Activated gamma-delta T cell treated with anti-CD3 and anti-CD28 coated beads, Interleukin-2, amount 50 U/mL, for 16 hours (primary cell): ENCODE measurements around the gene SLC36A3.
"Not testable (repeated sequence)": the region's sequence is repeated elsewhere in the genome, so short reads cannot be mapped to it uniquely, and the experiment has no call there.

Experiments
- DNase-seq: peaks from one replicate; pipeline ENCODE4 v3.0.0-alpha.2; 2020; ENCODE audit warnings: low read depth

SLC36A3 gene

DNA sequence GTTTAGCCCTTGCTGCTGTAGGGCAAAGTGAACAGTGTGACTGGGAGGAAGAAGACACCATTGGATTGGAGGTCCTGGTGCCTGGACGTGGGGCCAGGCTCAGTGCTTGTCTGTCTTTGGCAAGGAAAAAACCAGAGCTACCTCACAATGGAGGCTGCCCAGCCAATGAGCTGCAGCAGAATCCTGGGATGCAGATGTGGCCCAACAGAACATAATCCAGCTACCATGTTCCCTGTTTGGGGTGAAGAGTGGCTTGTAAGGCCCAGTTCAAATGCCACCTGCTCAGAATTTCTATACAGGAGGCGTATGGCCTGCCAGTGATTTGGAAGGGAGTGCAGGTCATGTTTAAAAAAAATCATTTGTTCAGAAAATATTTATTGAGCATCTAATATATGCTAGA, at the start of gene SLC36A3:
TSS of gene SLC36A3 (minus strand) at position 101 of the 400 bp plus-strand sequence. CDS start 412 bp downstream, outside the sequence.
- no peak for DNase-seq

DNA sequence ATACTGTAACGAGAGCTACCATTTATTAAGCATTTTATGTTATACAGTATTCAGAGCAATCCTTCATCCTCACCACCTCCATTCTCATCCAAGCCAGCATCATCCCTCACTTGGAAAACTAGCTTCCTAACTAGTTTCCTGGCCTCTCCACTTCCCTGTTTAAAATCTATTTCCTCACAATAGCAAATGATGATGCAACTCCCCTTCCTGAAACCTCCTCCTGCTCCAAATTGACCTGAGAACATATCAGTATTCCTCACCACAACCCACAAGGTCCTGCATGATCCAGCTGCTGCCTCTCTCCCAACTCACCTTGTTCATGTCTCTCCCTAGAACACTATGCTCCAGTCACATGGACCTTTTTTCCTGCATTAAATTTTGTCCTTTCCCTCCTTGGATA, 48.1 kb upstream of the SLC36A3 start:
- no peak for DNase-seq

- no peak for DNase-seq
Observed at GRCh38 chr5:151348789-151349188, 45.2 kb upstream of the SLC36A3 start.

DNA sequence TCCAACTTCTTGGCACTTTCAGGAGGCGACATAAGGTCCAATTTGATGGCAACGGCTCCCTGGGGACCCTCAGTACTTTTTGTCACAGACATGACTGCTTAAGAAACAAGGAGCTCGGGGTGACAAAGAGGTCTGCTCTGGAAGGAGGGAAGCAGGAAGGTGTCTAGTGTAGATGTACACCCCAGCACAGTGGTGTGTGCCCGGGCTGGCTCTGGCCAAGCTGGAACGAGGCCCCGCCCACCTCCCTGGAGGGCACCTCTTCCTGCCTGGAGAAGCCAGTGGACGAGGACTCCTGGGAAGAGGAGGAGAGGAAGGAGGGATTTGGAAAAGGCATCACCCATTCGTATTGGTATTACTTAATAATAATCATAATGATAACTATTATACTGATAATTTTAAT, 43.8 kb upstream of the SLC36A3 start, which contains the start of gene SLC36A2:
TSS of gene SLC36A2 (minus strand) at position 191 of the 400 bp plus-strand sequence. CDS start at position 92, 99 bp downstream.
- DNase-seq: no peak

GRCh38 chr5:151345808-151346478, 42.4 kb upstream of the SLC36A3 start:
- DNase-seq: no peak

GRCh38 chr5:151345187-151345807, 41.7 kb upstream of the SLC36A3 start:
- no peak for DNase-seq

GRCh38 chr5:151344088-151344487, 40.5 kb upstream of the SLC36A3 start:
- no peak for DNase-seq

DNA sequence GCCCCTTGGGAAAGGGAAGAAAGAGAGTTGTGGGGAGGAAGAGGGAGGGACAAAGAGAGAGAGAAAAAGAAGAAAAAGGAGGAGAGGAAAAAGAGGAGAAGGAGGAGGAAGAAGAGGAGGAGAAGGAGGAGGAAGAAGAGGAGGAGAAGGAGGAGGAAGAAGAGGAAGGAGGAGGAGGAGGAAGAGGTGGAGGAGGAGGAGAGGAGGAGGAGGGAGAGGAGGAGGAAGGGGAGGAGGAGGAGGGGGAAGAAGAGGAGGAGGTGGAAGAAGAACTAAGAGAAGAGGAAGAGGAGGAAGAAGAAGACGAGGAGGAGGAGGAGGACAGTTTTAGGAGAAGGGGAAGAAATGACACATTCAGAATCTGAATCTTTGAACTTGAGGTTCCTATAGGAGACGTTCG, 36.4 kb upstream of the SLC36A3 start:
- DNase-seq: no peak

DNA sequence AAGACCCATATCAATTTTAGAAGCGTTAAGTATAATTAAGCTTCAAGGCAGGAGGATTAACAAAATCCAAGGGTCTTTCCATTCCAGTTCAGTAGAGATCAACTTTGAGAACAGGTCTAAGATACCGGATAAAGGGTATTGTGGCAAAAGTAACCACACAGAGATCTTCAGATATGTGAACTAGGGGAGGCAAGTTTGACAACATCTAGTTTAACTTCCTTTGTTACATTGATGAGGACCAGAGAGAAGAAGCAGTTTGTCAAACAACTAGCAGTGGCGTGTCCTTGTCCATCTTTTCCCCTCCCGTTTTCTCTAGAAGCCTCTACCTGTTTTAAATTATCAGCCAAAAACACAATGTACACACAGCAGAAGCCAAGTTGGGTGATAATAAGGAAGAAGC, 35.2 kb upstream of the SLC36A3 start:
- no peak for DNase-seq

DNA sequence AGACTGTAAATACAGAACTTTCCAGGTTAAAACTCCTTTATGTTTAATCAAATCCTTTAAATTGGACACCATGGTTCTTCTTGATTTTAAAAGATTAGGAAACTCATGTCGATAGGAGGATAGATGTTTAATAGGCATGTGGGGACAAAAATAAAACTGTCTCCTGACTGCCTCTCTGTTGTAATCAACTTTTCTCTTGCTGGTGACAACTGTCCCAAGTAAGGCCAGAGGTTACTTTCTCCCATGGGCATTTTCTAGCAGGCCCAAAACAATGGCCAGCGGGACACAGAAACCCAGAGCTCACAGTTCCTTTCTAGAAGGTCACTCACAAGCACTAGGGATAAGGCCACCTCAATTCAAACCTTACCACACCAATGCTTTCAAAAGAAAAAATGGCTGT, 29.3 kb upstream of the SLC36A3 start:
- DNase-seq: no peak

DNA sequence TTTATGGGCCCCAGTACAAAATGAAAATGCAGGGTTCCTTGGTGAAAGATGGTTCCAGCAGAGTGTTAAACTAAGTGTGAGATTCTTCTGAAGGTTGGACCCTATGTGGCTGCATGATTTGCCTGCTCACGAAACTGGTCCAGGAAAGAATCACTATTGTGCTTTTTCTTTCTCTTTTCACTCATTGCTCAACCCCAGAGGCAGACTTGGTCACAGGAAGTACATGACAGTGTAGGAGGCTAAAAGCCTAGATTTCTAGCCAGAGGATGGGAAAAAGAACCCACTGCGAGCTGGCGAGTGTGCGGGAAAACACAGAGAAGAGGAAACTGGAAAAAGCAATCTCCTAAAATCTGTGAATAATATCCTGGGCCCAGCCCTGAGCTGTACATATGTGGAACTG, 25.2 kb upstream of the SLC36A3 start:
- no peak for DNase-seq

DNA sequence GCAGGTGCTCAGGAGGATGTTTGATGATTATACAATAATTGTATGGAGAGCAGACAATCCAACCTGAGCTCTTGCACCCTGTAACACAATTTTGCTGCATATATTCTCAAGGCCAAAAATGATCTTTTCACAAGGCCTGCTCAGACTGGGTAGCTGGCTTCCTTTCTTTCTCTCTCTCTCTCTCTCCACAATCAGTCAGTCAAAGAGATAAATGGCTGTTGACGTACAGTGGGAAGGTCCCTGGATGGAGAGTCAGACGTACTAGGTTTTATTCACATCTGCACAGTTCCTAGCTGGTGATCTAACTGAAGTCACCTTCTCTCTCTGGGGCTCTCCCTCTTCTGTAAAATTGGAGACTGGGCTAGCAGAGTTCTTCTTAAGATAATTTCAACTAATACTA, 24.0 kb upstream of the SLC36A3 start:
- DNase-seq: no peak

DNA sequence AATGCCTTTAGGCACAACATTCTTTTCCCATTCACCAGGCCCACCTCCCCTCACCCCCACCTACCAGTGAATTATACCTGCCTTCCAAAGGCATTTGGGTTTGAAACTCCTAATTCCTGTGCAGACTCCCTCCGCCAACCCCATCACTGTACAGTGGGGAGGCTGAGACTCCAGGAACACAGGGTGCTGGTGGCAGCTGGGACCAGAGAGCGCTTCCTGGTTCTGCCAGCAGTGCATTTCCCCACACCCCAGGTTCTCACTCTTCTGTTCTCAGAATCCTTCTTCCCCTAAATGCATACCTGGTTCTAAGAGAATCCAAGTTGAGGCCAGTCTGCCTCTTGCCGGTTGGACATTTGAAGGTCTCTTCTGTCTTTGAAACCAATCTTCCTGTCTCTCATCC, 22.7 kb upstream of the SLC36A3 start:
- DNase-seq: no peak

- DNase-seq: no peak
Observed at GRCh38 chr5:151320481-151320880, 16.9 kb upstream of the SLC36A3 start.

DNA sequence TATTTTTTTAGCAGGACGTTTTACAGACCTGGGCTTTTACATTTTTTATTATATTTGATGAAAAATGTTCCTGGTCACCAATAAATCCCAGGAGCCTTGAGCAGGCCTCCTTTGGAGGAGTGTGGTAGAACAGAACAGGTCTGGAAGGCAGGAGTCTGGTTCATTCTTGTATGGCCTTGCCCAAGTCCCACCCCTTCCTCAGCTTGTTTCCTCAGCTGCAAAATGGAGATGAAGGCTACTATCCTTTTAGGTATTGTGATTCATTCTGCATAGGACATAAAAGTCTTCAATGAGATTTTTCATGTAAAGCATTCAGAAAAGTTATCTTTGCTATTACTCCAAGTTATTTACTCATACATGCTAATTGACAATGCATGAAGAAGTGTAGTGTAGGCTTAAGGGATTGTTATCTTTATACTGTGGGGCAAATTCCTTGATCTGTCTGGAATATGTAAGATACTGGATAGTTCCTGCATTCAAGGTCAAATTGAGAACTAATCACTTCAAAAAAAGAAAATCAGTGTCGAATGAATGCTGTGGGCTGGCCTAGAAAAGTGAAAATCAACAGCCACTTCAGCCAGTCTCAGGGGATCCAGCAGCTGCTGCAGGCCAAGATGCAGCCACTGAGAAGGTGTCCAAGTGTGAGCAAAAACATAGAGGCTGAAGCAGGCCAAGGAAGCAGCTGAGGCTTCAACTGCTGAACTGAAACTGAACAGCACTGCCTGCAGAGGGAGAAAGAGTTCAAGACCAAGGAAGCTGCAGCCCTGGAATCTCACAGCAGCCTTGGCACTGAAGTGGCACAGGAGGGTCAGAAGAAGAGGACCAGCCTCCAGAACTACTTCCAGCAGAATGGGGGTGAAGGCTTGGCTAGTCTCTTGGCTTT, 15.5 kb upstream of the SLC36A3 start:
- DNase-seq: no peak

DNA sequence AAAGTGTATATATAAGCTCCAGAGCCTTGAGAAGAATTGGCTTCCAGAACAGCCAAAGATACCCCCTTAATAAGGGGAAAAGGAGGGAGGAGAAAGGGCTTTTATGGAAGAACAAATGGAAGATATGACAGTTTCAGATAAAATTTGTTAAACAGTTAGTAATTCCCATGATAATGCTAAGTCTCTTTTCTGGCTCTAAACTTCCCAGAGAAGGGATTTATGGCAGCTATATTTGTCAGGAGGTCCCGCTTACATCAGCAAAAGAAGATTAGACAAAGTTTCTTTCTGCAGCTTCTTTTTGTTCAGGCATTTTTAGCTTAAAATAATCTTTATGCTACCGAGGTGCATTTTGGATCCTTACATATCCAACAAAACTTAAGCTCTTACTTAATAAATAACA, 14.3 kb upstream of the SLC36A3 start:
- DNase-seq: no peak

DNA sequence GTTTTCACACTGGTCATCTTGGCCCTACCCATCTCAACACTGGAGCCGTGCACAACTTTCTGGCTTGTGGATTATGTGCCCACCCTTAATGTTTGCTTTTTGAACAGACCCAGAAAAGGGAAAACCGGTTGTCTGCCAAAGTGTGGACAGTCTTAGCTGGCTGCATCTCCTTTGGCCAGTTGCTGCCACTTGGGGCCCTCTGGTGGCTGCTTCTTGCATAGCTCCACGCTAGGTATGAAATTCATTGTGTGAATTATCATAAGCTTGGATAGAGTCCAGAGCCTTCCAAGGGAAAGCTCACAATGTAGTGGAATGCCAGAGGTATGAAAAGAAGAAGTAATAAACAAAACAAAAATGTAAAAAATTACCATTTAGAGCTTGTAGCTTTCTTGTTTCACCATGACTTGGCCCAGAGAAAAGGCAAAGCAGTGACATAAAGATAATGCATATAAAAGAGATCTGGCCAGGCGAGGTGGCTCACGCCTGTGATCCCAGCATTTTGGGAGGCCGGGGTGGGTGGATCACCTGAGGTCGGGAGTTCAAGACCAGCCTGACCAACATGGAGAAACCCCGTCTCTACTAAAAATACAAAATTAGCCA, 12.5 kb upstream of the SLC36A3 start:
- DNase-seq: peak; percentile 3

DNA sequence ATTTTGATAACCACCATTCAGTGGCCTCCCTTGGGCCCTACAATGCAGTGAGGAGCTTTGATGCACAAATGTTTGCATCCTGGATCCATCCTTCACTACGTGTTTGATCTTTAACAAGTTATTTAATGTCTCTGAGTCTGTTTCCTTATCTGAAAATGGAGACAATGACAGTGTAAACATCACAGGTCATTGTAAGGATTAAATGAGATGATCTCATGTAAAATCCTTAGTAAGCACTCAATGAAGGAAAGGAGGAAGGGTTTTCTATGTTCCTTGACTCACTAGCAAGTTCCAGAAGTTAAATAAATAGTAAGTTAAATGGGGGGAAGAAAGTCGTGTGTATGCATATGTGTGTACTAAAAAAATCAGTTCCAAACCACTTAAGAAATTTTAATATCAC, 9.8 kb upstream of the SLC36A3 start:
- DNase-seq: no peak

DNA sequence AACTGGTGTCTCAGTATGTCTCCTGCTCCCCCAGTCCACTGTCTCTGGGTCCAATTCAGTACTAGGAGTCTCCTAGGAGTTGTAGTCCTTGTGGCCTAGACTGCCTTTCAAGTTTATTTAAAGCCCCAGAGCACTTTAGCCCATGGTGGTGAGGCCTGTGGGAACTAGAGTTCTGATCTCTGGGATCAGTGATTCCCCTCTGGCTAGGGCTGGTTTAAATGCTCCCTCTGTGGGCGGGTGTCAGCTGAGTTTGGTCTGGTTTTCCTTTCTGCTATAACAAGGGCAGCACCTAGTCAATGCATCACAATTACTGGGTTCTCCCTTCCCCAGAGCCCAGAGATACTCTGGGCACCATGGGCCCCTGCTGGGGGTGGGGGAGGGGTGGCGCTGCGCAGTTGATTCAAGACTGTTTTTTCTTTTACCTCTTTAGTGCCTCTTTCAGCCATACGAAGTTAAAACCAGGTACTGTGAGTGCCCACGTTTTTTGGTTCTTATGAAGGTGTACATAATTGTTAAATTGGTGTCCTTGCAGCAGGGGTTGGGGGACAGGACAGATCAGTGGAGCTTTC, 9.3 kb upstream of the SLC36A3 start:
- no peak for DNase-seq

- DNase-seq: no peak
Observed at GRCh38 chr5:151310932-151311331, 7.4 kb upstream of the SLC36A3 start.

GRCh38 chr5:151309821-151310220, 6.3 kb upstream of the SLC36A3 start:
- DNase-seq: not testable (repeated sequence)

DNA sequence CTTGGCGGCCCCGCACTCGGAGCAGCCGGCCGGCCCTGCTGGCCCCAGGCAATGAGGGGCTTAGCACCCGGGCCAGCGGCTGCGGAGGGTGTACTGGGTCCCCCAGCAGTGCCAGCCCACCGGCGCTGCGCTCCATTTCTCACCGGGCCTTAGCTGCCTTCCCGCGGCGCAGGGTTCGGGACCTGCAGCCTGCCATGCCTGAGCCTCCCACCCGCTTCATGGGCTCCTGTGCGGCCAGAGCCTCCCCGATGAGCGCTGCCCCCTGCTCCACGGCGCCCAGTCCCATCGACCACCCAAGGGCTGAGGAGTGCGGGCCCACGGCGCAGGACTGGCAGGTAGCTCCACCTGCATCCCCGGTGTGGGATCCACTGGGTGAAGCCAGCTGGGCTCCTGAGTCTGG, 5.7 kb upstream of the SLC36A3 start:
- not testable (repeated sequence) for DNase-seq
